ENCODE data around the gene NT5DC1. TPM values are rescaled to one million over a fixed set of nuclear protein-coding genes. Genes with fewer than 3 reads are reported as not detected.
A peak's percentile ranks its signal among the peaks of the same experiment; 100 is the strongest.

Gene NT5DC1
- total and polyA plus RNA-seq, 11 donors, result 6.5 to 72.4 (median 50.9) TPM

DNA sequence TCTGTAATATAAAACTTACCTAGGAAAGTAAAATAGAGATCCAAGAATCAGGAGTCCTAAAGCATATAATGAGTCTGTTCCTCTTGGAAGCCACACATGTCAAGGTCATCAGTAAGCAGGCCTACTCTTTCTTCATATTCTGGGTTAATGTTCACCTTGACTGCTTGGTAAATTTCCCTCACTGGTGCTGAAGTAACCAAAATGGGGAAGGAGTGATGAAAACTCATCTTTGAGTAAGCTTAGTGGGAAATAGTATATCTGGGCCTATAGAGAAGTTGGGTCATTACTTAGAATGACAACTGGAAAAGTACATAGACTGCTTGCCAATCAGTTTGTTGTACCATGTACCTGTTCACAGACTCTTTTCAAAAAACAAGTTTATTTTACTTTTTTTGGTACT, 146.6 kb downstream of the NT5DC1 start:
- no peak overlapping the region for H3K4me3 ChIP-seq
- H3K4me1 ChIP-seq, result peaks cover 0 to 57% (median 36%) of the 10 kb centered on the region in 12 donors
- H3K27me3 ChIP-seq, result no peaks in the 10 kb centered on the region
- H3K36me3 ChIP-seq, result peaks cover 0 to 11% (median 4%) of the 10 kb centered on the region in 9 donors
- intact Hi-C loops (cut with DNase I), result no loop called here
- DNase-seq, result no peak
- ATAC-seq, result no peak
- H3K9me3 ChIP-seq, result no peaks in the 10 kb centered on the region
- H3K27ac ChIP-seq, result peak overlapping the region in 5 of 12 donors; percentile 13 to 67 (median 56)
- TF ChIP-seq, protein P1, sequence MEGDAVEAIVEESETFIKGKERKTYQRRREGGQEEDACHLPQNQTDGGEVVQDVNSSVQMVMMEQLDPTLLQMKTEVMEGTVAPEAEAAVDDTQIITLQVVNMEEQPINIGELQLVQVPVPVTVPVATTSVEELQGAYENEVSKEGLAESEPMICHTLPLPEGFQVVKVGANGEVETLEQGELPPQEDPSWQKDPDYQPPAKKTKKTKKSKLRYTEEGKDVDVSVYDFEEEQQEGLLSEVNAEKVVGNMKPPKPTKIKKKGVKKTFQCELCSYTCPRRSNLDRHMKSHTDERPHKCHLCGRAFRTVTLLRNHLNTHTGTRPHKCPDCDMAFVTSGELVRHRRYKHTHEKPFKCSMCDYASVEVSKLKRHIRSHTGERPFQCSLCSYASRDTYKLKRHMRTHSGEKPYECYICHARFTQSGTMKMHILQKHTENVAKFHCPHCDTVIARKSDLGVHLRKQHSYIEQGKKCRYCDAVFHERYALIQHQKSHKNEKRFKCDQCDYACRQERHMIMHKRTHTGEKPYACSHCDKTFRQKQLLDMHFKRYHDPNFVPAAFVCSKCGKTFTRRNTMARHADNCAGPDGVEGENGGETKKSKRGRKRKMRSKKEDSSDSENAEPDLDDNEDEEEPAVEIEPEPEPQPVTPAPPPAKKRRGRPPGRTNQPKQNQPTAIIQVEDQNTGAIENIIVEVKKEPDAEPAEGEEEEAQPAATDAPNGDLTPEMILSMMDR (IDR thresholded peaks at IDR 0.05), result no peak
- TF ChIP-seq POLR2A (IDR thresholded peaks at IDR 0.05), result no peak

DNA sequence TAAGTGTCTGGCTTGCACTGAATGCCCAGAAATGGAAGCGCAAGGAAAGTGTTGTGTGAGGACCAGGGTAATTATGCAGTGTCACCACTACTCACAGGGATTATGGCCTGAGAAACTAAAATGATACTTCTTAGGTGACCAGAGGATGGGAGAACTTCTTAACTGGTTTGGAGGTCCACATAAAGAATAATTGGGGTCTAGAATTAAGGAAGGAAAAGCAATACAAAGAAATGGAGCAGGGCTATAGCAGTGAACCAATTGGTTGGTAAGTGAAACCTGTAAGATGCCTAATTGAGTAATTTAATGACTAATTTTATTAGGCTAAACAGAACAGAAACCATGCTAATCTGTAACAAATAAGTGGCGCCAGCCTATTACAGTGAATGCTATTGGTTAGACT, 147.9 kb downstream of the NT5DC1 start:
- TF ChIP-seq POLR2A (IDR thresholded peaks at IDR 0.05), result no peak
- TF ChIP-seq, protein P1 (IDR thresholded peaks at IDR 0.05), result no peak
- ATAC-seq (peak in 2 of 4 donors; percentile 12 to 42), DNase-seq (no peak)
- Histone ChIP-seq H3K9me3 (no peaks in the 10 kb centered on the region), H3K4me3 (no peak overlapping the region), H3K27me3 (no peaks in the 10 kb centered on the region), H3K27ac (peak overlapping the region in 7 of 12 donors; percentile 21 to 37 (median 31)), H3K4me1 (peaks cover 0 to 66% (median 46%) of the 10 kb centered on the region in 12 donors), H3K36me3 (peaks cover 0 to 11% (median 4%) of the 10 kb centered on the region in 9 donors)
- intact Hi-C loops (cut with DNase I), result no loop called here
- WGBS, 4 donors, result 70 to 90% (median 88%) methylated on average over 2 of the region's 2 CpGs

DNA sequence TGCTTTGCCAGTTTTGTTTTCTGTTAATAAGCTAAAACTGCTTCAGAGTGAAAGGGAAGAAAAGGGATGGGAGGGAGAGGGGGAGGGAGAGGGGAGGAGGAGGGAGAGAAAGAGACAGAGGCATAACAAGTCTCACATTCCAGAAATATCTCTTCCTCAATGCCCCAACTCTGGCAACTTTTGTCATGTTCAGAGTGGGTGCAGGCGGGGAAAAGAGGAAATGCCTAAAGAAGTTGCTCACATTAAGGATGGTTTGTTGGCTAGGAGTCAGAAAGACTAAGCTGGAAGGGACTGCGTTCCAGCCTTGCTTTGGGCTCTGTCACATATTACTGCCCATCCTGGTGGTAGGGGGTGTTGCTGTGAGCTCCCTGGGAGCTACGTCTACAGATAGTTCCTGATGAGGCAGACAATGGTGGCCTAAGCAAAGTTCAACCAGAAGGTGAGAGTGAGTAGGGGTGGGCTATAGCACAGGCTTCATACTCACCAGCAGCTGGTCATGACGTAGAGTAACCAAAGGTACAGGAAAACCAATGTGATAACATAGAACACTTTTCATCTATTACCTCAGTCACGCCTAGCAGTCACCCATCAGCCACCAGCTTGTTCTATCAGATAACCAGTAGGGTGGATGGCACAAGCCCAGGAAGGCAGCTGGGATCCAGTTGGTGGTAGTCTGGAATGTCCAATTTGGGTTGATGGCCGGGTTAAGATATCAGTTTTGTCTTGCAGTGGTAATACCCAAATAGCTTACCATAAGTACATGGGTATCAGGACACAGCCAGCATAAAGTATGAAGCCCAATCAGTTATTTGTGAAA, 151.1 kb downstream of the NT5DC1 start:
- TF ChIP-seq, protein P1 (IDR thresholded peaks at IDR 0.05), result no peak
- no peak for TF ChIP-seq POLR2A (IDR thresholded peaks at IDR 0.05)
- Histone ChIP-seq H3K4me3 (peak overlapping the region in 10 of 12 donors; percentile 4 to 95 (median 31)), H3K4me1 (peaks cover 0 to 73% (median 55%) of the 10 kb centered on the region in 12 donors), H3K36me3 (no peaks in the 10 kb centered on the region), H3K9me3 (no peaks in the 10 kb centered on the region), H3K27me3 (no peaks in the 10 kb centered on the region), H3K27ac (peak overlapping the region in 9 of 12 donors; percentile 15 to 44 (median 38))
- peak in 1 of 5 donors; percentile 24 for DNase-seq
- ATAC-seq, result peak in 1 of 4 donors; percentile 25
- 44 to 50% (median 46%) methylated on average over 6 of the region's 6 CpGs for WGBS, 4 donors
- intact Hi-C loops (cut with DNase I), result loop anchor here in 1 of 10 donors (2.0 kb wide), 1 partner anchor 27 kb away; the partner anchor contains the start of gene TSPYL1

DNA sequence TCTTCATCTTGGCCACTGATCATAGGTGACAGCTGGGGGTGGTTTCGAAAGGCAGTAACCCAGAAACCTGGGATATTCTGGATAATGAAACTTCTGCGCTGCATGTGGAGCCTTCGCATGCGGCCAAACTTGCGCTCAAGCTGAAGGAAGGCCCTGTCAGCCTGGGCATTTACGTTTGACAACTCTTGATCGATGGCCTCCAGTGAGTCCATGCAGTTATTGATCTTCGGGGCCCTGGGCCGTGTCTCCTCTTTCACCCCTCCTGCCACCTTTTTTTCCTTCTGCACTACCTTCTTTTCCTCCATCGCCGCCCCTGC, 152.5 kb downstream of the NT5DC1 start:
- Histone ChIP-seq H3K27ac (peak overlapping the region in 11 of 12 donors; percentile 80 to 94 (median 89)), H3K36me3 (no peaks in the 10 kb centered on the region), H3K4me3 (peak overlapping the region; percentile 61 to 98 (median 90)), H3K9me3 (no peaks in the 10 kb centered on the region), H3K4me1 (peaks cover 0 to 68% (median 55%) of the 10 kb centered on the region in 12 donors), H3K27me3 (no peaks in the 10 kb centered on the region)
- DNase-seq (no peak), ATAC-seq (no peak)
- WGBS, 4 donors, result 40 to 51% (median 46%) methylated on average over 11 of the region's 11 CpGs
- intact Hi-C loops (cut with DNase I), result no loop called here
- TF ChIP-seq, protein P1 (IDR thresholded peaks at IDR 0.05), result no peak
- TF ChIP-seq POLR2A (IDR thresholded peaks at IDR 0.05), result no peak
